ENCODE data around the gene CD3D.
"Not testable (repeated sequence)": the region's sequence is repeated elsewhere in the genome, so short reads cannot be mapped to it uniquely, and the experiment has no call there.

The CD3D gene

GRCh38 chr11:118338637-118339061 lies 3.9 kb downstream of the CD3D start:
- DNase-seq: peak; percentile 89

- DNase-seq: no peak
Measured at GRCh38 chr11:118334745-118335144, 7.8 kb downstream of the CD3D start.

- no peak for DNase-seq
Measured at GRCh38 chr11:118328745-118329144, 13.8 kb downstream of the CD3D start.

GRCh38 chr11:118325283-118325682 lies 17.2 kb downstream of the CD3D start:
- DNase-seq: no peak

GRCh38 chr11:118322721-118323120 lies 19.8 kb downstream of the CD3D start:
- DNase-seq: no peak

GRCh38 chr11:118321386-118322082 lies 21.0 kb downstream of the CD3D start:
- no peak for DNase-seq

GRCh38 chr11:118320515-118320914 lies 22.0 kb downstream of the CD3D start:
- no peak for DNase-seq

GRCh38 chr11:118319337-118319707 lies 23.2 kb downstream of the CD3D start:
- DNase-seq: no peak

- no peak for DNase-seq
Measured at GRCh38 chr11:118318581-118319336, 23.7 kb downstream of the CD3D start.

GRCh38 chr11:118318124-118318523 lies 24.4 kb downstream of the CD3D start:
- no peak for DNase-seq

GRCh38 chr11:118314988-118315411 lies 27.5 kb downstream of the CD3D start:
- DNase-seq: no peak

- DNase-seq: no peak
Measured at GRCh38 chr11:118313242-118313641, 29.3 kb downstream of the CD3D start.

- no peak for DNase-seq
Measured at GRCh38 chr11:118312328-118312727, 30.2 kb downstream of the CD3D start.

- no peak for DNase-seq
Measured at GRCh38 chr11:118311518-118311917, 31.0 kb downstream of the CD3D start.

- no peak for DNase-seq
Measured at GRCh38 chr11:118310781-118311485, 31.6 kb downstream of the CD3D start.

- no peak for DNase-seq
Measured at GRCh38 chr11:118310271-118310670, 32.2 kb downstream of the CD3D start.

- not testable (repeated sequence) for DNase-seq
Measured at GRCh38 chr11:118308995-118309528, 33.4 kb downstream of the CD3D start.

GRCh38 chr11:118306556-118306955 lies 35.9 kb downstream of the CD3D start:
- DNase-seq: no peak

- peak; percentile 36 for DNase-seq
Measured at GRCh38 chr11:118305726-118306125, 36.8 kb downstream of the CD3D start.

GRCh38 chr11:118304568-118305248 lies 37.8 kb downstream of the CD3D start, which contains the start of gene CD3E:
Gene CD3E, plus strand, starts transcription at chr11:118304730. Its CDS starts 223 bp downstream, at chr11:118304953.
- peak; percentile 53 for DNase-seq

- DNase-seq: no peak
Measured at GRCh38 chr11:118304227-118304567, 38.3 kb downstream of the CD3D start.

GRCh38 chr11:118301600-118302195 lies 40.8 kb downstream of the CD3D start:
- no peak for DNase-seq

Measured in effector CD4-positive, alpha-beta T cell (primary cell).